AG10803 (cell line): ENCODE measurements around the gene PRDM4.
A peak's percentile ranks its signal among the peaks of the same experiment; 100 is the strongest.

Experiments
- DNase-seq: peaks from one replicate; pipeline ENCODE4 v3.0.0; 2010; ENCODE audit warnings: low read depth
- H3K4me3 ChIP-seq: 2 replicates; pipeline ENCODE4 v1.5.1; 2011; ENCODE audit warnings: mild to moderate bottlenecking, low read length, control low read depth
- TF ChIP-seq, protein P1 (sequence below): conservative IDR thresholded peaks from 2 replicates; pipeline ENCODE4 v1.5.1; 2011; ENCODE audit warnings: mild to moderate bottlenecking, low read length, control low read depth, inconsistent platforms

The PRDM4 gene

DNA sequence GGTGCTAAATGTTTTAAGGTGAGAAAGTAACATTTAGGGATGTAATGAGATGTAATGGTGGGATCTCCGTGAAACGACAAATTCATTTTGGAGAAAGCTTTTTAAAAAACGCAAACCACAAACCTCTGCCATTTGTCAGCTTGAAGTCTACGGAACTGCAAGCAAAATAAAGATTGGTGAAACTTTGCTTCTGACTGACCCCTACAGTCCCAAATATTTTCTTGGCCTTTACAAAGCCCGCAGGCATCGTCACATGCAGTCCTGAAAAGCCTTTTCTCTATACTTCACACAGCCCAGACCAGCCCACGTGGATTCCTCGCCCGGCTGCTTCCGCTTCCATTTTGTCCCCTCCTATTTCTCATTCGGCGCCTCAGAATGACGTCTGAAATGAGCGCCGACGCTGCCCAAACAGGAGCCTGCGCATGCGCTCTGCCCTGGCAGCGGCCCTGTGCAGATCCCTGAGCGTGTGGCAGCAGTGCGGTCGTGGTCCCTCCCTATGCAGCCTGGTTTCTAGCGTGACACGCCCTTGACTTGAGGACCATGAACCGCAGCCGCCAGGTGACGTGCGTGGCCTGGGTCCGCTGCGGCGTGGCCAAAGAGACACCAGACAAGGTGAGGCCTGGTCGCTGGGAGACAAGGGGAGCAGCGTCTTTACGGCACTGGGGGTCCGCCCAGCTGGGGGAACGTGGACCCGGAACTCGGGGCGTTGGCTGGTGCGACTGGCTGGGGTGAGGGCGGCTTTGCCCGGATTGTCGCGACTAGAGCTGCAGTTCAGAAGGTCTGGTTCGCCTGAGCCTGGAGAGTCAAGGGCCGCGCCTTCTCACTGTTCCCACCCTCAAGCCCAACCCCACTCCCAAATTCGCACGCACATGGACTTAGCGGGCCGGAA, 75.3 kb downstream of the PRDM4 start, which contains the start of gene PWP1:
Gene PWP1 (plus strand): TSS at position 440 of the 889 bp plus-strand sequence. CDS start 101 bp downstream, at position 541.
- TF ChIP-seq, protein P1, sequence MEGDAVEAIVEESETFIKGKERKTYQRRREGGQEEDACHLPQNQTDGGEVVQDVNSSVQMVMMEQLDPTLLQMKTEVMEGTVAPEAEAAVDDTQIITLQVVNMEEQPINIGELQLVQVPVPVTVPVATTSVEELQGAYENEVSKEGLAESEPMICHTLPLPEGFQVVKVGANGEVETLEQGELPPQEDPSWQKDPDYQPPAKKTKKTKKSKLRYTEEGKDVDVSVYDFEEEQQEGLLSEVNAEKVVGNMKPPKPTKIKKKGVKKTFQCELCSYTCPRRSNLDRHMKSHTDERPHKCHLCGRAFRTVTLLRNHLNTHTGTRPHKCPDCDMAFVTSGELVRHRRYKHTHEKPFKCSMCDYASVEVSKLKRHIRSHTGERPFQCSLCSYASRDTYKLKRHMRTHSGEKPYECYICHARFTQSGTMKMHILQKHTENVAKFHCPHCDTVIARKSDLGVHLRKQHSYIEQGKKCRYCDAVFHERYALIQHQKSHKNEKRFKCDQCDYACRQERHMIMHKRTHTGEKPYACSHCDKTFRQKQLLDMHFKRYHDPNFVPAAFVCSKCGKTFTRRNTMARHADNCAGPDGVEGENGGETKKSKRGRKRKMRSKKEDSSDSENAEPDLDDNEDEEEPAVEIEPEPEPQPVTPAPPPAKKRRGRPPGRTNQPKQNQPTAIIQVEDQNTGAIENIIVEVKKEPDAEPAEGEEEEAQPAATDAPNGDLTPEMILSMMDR = no peak
- H3K4me3 ChIP-seq = peak within 1 kb of the TSS; percentile 100

DNA sequence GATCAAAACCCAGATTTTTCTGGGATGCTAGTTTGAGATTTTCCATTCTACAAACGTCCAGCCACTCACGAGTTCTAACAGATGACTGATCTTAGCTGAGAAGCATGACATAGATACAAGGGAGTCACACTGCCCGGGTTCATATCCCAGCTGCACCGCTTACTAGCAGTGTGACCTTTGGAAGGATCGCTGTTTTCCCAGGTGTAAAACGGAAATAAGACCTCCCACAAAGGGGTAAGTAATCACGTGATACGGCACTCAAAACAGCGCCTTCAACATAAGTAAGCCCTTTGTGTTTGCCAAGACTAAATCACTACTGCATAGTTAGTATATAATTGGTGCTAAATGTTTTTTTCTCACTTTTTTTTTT, 76.0 kb downstream of the PRDM4 start:
- H3K4me3 ChIP-seq = peak overlapping the region; percentile 100
- TF ChIP-seq, protein P1 = no peak
- DNase-seq = peak; percentile 11

More for the DNA sequence above, 75.3 kb downstream of the PRDM4 start, which contains the start of gene PWP1:
- peak; percentile 93 for DNase-seq

DNA sequence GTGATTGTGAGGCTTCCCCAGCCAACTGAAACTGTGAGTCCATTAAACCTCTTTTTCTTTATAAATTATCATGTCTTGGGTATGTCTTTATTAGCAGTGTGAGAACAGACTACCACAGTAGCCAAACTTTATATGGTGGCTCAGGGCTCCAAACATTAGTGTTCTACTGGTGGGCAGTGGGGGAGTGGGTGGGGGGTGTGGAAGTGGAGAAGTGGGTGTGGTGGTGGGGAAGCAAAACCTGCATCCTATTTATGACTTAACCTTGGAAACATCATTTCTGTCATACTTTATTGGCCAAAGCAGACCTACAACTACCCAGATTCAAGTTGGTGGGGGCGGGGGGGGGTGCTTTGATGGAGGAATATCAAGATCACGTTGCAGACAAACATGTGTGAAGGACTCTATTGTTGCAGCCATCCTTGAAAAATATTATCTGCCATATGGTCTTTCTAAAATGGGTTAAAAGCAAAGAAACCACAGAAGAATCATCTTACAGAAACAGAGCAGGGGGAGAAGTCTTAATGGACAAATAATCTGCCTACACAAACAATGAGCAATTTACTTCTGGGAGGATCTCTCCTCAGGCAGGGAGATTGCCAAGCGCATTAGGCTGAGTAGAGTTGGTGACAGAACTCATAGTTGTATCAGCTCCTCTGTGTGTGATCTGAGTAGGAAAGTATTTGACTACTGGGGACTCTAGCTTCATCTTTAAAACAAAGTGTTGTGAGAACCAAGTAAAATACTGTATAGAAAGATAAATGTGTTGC, 76.7 kb downstream of the PRDM4 start:
- TF ChIP-seq, protein P1 = no peak
- no peak overlapping the region; the same call in 1 of the 2 replicates for H3K4me3 ChIP-seq

More for the DNA sequence above, 76.7 kb downstream of the PRDM4 start:
- peak; percentile 16 for DNase-seq
